ENCODE measurements around the gene MAP2. TPM values are rescaled to one million over a fixed set of nuclear protein-coding genes. Genes with fewer than 3 reads are reported as not detected.

The MAP2 gene
- total RNA-seq, 1 experiment from 2014 or later = 1.5 TPM

- H3K27ac ChIP-seq (ENCODE audit: low read length) = no peak overlapping the region
- no peaks in the 10 kb centered on the region for H3K36me3 ChIP-seq (ENCODE audit: insufficient read depth, low read length)
- no peaks in the 10 kb centered on the region for H3K27me3 ChIP-seq (ENCODE audit: low read length)
- H3K79me2 ChIP-seq (ENCODE audit: low read length) = no peaks in the 10 kb centered on the region
- no peaks in the 10 kb centered on the region for H4K20me1 ChIP-seq (ENCODE audit: insufficient read depth, low read depth, low read length)
- H3K9ac ChIP-seq (ENCODE audit: low read length) = no peak overlapping the region
- no peaks in the 10 kb centered on the region for H3K9me2 ChIP-seq (replicated peaks; ENCODE audit: insufficient read depth, low read length)
- no peaks in the 10 kb centered on the region for H3K9me3 ChIP-seq (ENCODE audit: low read length)
- DNase-seq = no peak
- no peaks in the 10 kb centered on the region for H3K4me1 ChIP-seq (ENCODE audit: low read length)
- no peak overlapping the region for H3K4me3 ChIP-seq (ENCODE audit: low read length)
- H2AFZ ChIP-seq (ENCODE audit: low read length) = no peak overlapping the region
- H3K4me2 ChIP-seq (ENCODE audit: low read depth, low read length, poor library complexity, severe bottlenecking) = no peak overlapping the region
Measured at GRCh38 chr2:209460151-209460761, 36.4 kb downstream of the MAP2 start.

GRCh38 chr2:209463226-209463625 is 39.4 kb downstream of the MAP2 start:
- Histone ChIP-seq H3K79me2 (ENCODE audit: low read length) (no peaks in the 10 kb centered on the region), H3K9me3 (ENCODE audit: low read length) (no peaks in the 10 kb centered on the region), H3K4me2 (ENCODE audit: low read depth, low read length, poor library complexity, severe bottlenecking) (no peak overlapping the region), H3K36me3 (ENCODE audit: insufficient read depth, low read length) (no peaks in the 10 kb centered on the region), H4K20me1 (ENCODE audit: insufficient read depth, low read depth, low read length) (no peaks in the 10 kb centered on the region), H3K27ac (ENCODE audit: low read length) (no peak overlapping the region), H3K27me3 (ENCODE audit: low read length) (no peaks in the 10 kb centered on the region), H3K9me2 (replicated peaks; ENCODE audit: insufficient read depth, low read length) (no peaks in the 10 kb centered on the region), H3K9ac (ENCODE audit: low read length) (no peak overlapping the region), H3K4me1 (ENCODE audit: low read length) (no peaks in the 10 kb centered on the region), H2AFZ (ENCODE audit: low read length) (no peak overlapping the region), H3K4me3 (ENCODE audit: low read length) (no peak overlapping the region)
- no peak for DNase-seq

GRCh38 chr2:209463835-209464234 is 40.0 kb downstream of the MAP2 start:
- Histone ChIP-seq H3K9me3 (ENCODE audit: low read length) (no peaks in the 10 kb centered on the region), H3K36me3 (ENCODE audit: insufficient read depth, low read length) (no peaks in the 10 kb centered on the region), H2AFZ (ENCODE audit: low read length) (no peak overlapping the region), H3K27me3 (ENCODE audit: low read length) (no peaks in the 10 kb centered on the region), H3K4me3 (ENCODE audit: low read length) (no peak overlapping the region), H3K4me1 (ENCODE audit: low read length) (no peaks in the 10 kb centered on the region), H3K4me2 (ENCODE audit: low read depth, low read length, poor library complexity, severe bottlenecking) (no peak overlapping the region), H3K9me2 (replicated peaks; ENCODE audit: insufficient read depth, low read length) (no peaks in the 10 kb centered on the region), H3K79me2 (ENCODE audit: low read length) (no peaks in the 10 kb centered on the region), H3K9ac (ENCODE audit: low read length) (no peak overlapping the region), H4K20me1 (ENCODE audit: insufficient read depth, low read depth, low read length) (no peaks in the 10 kb centered on the region), H3K27ac (ENCODE audit: low read length) (no peak overlapping the region)
- DNase-seq = no peak

GRCh38 chr2:209468846-209469245 is 45.0 kb downstream of the MAP2 start:
- no peak overlapping the region for H3K27ac ChIP-seq (ENCODE audit: low read length)
- H3K27me3 ChIP-seq (ENCODE audit: low read length) = no peaks in the 10 kb centered on the region
- no peak overlapping the region for H3K4me3 ChIP-seq (ENCODE audit: low read length)
- no peaks in the 10 kb centered on the region for H3K9me2 ChIP-seq (replicated peaks; ENCODE audit: insufficient read depth, low read length)
- no peaks in the 10 kb centered on the region for H3K9me3 ChIP-seq (ENCODE audit: low read length)
- no peak overlapping the region for H3K4me2 ChIP-seq (ENCODE audit: low read depth, low read length, poor library complexity, severe bottlenecking)
- H3K79me2 ChIP-seq (ENCODE audit: low read length) = no peaks in the 10 kb centered on the region
- no peaks in the 10 kb centered on the region for H4K20me1 ChIP-seq (ENCODE audit: insufficient read depth, low read depth, low read length)
- H3K9ac ChIP-seq (ENCODE audit: low read length) = no peak overlapping the region
- no peak overlapping the region for H2AFZ ChIP-seq (ENCODE audit: low read length)
- no peaks in the 10 kb centered on the region for H3K4me1 ChIP-seq (ENCODE audit: low read length)
- no peaks in the 10 kb centered on the region for H3K36me3 ChIP-seq (ENCODE audit: insufficient read depth, low read length)
- no peak for DNase-seq

GRCh38 chr2:209469481-209469880 is 45.6 kb downstream of the MAP2 start:
- Histone ChIP-seq H3K9me2 (replicated peaks; ENCODE audit: insufficient read depth, low read length) (no peaks in the 10 kb centered on the region), H4K20me1 (ENCODE audit: insufficient read depth, low read depth, low read length) (no peaks in the 10 kb centered on the region), H3K27me3 (ENCODE audit: low read length) (no peaks in the 10 kb centered on the region), H3K9ac (ENCODE audit: low read length) (no peak overlapping the region), H3K4me2 (ENCODE audit: low read depth, low read length, poor library complexity, severe bottlenecking) (no peak overlapping the region), H3K4me1 (ENCODE audit: low read length) (no peaks in the 10 kb centered on the region), H3K36me3 (ENCODE audit: insufficient read depth, low read length) (no peaks in the 10 kb centered on the region), H2AFZ (ENCODE audit: low read length) (no peak overlapping the region), H3K27ac (ENCODE audit: low read length) (no peak overlapping the region), H3K79me2 (ENCODE audit: low read length) (no peaks in the 10 kb centered on the region), H3K9me3 (ENCODE audit: low read length) (no peaks in the 10 kb centered on the region), H3K4me3 (ENCODE audit: low read length) (no peak overlapping the region)
- DNase-seq = no peak

GRCh38 chr2:209470466-209470865 is 46.6 kb downstream of the MAP2 start:
- H2AFZ ChIP-seq (ENCODE audit: low read length) = no peak overlapping the region
- H3K4me1 ChIP-seq (ENCODE audit: low read length) = no peaks in the 10 kb centered on the region
- H4K20me1 ChIP-seq (ENCODE audit: insufficient read depth, low read depth, low read length) = no peaks in the 10 kb centered on the region
- no peaks in the 10 kb centered on the region for H3K27me3 ChIP-seq (ENCODE audit: low read length)
- H3K9me3 ChIP-seq (ENCODE audit: low read length) = no peaks in the 10 kb centered on the region
- H3K27ac ChIP-seq (ENCODE audit: low read length) = no peak overlapping the region
- H3K4me3 ChIP-seq (ENCODE audit: low read length) = no peak overlapping the region
- no peak overlapping the region for H3K4me2 ChIP-seq (ENCODE audit: low read depth, low read length, poor library complexity, severe bottlenecking)
- H3K9ac ChIP-seq (ENCODE audit: low read length) = no peak overlapping the region
- no peaks in the 10 kb centered on the region for H3K79me2 ChIP-seq (ENCODE audit: low read length)
- no peaks in the 10 kb centered on the region for H3K9me2 ChIP-seq (replicated peaks; ENCODE audit: insufficient read depth, low read length)
- no peak for DNase-seq
- H3K36me3 ChIP-seq (ENCODE audit: insufficient read depth, low read length) = no peaks in the 10 kb centered on the region

GRCh38 chr2:209471037-209471436 is 47.2 kb downstream of the MAP2 start:
- Histone ChIP-seq H3K27me3 (ENCODE audit: low read length) (no peaks in the 10 kb centered on the region), H4K20me1 (ENCODE audit: insufficient read depth, low read depth, low read length) (no peaks in the 10 kb centered on the region), H3K36me3 (ENCODE audit: insufficient read depth, low read length) (no peaks in the 10 kb centered on the region), H3K4me2 (ENCODE audit: low read depth, low read length, poor library complexity, severe bottlenecking) (no peak overlapping the region), H3K4me3 (ENCODE audit: low read length) (no peak overlapping the region), H3K9me3 (ENCODE audit: low read length) (no peaks in the 10 kb centered on the region), H3K9me2 (replicated peaks; ENCODE audit: insufficient read depth, low read length) (no peaks in the 10 kb centered on the region), H3K4me1 (ENCODE audit: low read length) (no peaks in the 10 kb centered on the region), H2AFZ (ENCODE audit: low read length) (no peak overlapping the region), H3K27ac (ENCODE audit: low read length) (no peak overlapping the region), H3K79me2 (ENCODE audit: low read length) (no peaks in the 10 kb centered on the region), H3K9ac (ENCODE audit: low read length) (no peak overlapping the region)
- no peak for DNase-seq

GRCh38 chr2:209472112-209472832 is 48.4 kb downstream of the MAP2 start:
- no peaks in the 10 kb centered on the region for H3K9me3 ChIP-seq (ENCODE audit: low read length)
- H3K4me3 ChIP-seq (ENCODE audit: low read length) = no peak overlapping the region
- no peaks in the 10 kb centered on the region for H3K36me3 ChIP-seq (ENCODE audit: insufficient read depth, low read length)
- no peak for DNase-seq
- H3K9ac ChIP-seq (ENCODE audit: low read length) = no peak overlapping the region
- no peaks in the 10 kb centered on the region for H3K9me2 ChIP-seq (replicated peaks; ENCODE audit: insufficient read depth, low read length)
- no peak overlapping the region for H2AFZ ChIP-seq (ENCODE audit: low read length)
- H3K79me2 ChIP-seq (ENCODE audit: low read length) = no peaks in the 10 kb centered on the region
- H3K27me3 ChIP-seq (ENCODE audit: low read length) = no peaks in the 10 kb centered on the region
- H4K20me1 ChIP-seq (ENCODE audit: insufficient read depth, low read depth, low read length) = no peaks in the 10 kb centered on the region
- no peak overlapping the region for H3K27ac ChIP-seq (ENCODE audit: low read length)
- H3K4me1 ChIP-seq (ENCODE audit: low read length) = no peaks in the 10 kb centered on the region
- no peak overlapping the region for H3K4me2 ChIP-seq (ENCODE audit: low read depth, low read length, poor library complexity, severe bottlenecking)

All from Karpas-422 (cell line).